K562 (cell line): ENCODE measurements around the gene ZSCAN25. TPM values are rescaled to one million over a fixed set of nuclear protein-coding genes. Genes with fewer than 3 reads are reported as not detected.

ENCODE experiments used
- BACH1 ChIP-seq: fragments of 200-800 bp; sonication (Bioruptor generic); IDR thresholded peaks from 2 replicates; pipeline ENCODE4 v1.6.1; 2016; ENCODE audit warnings: missing genetic modification characterization, missing compliant biosample characterization
- CCAR2 ChIP-seq: fragments of 200-400 bp; formaldehyde crosslinking; IDR thresholded peaks from 2 replicates; pipeline ENCODE4 v1.6.1; 2017; ENCODE audit warnings: mild to moderate bottlenecking, low read depth, low read length
- CHD1 ChIP-seq: fragments of 200-600 bp; sonication (generic); IDR thresholded peaks from one replicate; pipeline ENCODE4 v1.6.1; 2012; ENCODE audit warnings: mild to moderate bottlenecking, moderate library complexity, low read length, inconsistent platforms
- FOXJ3 ChIP-seq: sonication (generic); formaldehyde crosslinking; IDR thresholded peaks from 2 replicates; pipeline ENCODE4 v1.4.0; 2020; ENCODE audit warnings: mild to moderate bottlenecking, missing genetic modification reagents
- HSF4 ChIP-seq: fragments of 250-450 bp; sonication (Bioruptor Pico); IDR thresholded peaks from 2 replicates; pipeline ENCODE4 v2.1.2; 2022; ENCODE audit warnings: mild to moderate bottlenecking, moderate library complexity, borderline replicate concordance
- MBD2 ChIP-seq: sonication (generic); IDR thresholded peaks from 2 replicates; pipeline ENCODE4 v1.6.1; 2016; ENCODE audit warnings: low read depth, borderline replicate concordance
- RHOXF2B ChIP-seq: fragments of 250-450 bp; sonication (Bioruptor Pico); conservative IDR thresholded peaks from 2 replicates; pipeline ENCODE4 v1.5.1; 2021
- SAFB ChIP-seq: fragments of 200-400 bp; formaldehyde crosslinking; IDR thresholded peaks from 2 replicates; pipeline ENCODE4 v1.6.1; 2017; ENCODE audit warnings: low read depth, low read length, borderline replicate concordance
- SMARCC2 ChIP-seq: fragments of 450-650 bp; IDR thresholded peaks from 2 replicates; pipeline ENCODE4 v1.6.1; 2017; ENCODE audit warnings: antibody characterized with exemption, moderate library complexity, mild to moderate bottlenecking, low read depth
- SRSF9 ChIP-seq: fragments of 200-400 bp; formaldehyde crosslinking; IDR thresholded peaks from 2 replicates; pipeline ENCODE4 v1.6.1; 2017; ENCODE audit warnings: low read depth, low read length, borderline replicate concordance
- STAT5B ChIP-seq: fragments of 250-450 bp; sonication (Bioruptor Pico); IDR thresholded peaks from 2 replicates; pipeline ENCODE4 v1.8.0; 2021; ENCODE audit warnings: mild to moderate bottlenecking, inconsistent platforms
- ZNF24 ChIP-seq: fragments of 450-650 bp; IDR thresholded peaks from 2 replicates; pipeline ENCODE4 v1.6.1; 2016
- ZNF584 ChIP-seq: fragments of 200-800 bp; sonication (Bioruptor generic); IDR thresholded peaks from 2 replicates; pipeline ENCODE4 v1.6.1; 2016; ENCODE audit warnings: low read depth, mild to moderate bottlenecking, missing genetic modification characterization, missing compliant biosample characterization
- ZNF778 ChIP-seq: fragments of 450-650 bp; formaldehyde crosslinking; IDR thresholded peaks from 2 replicates; pipeline ENCODE4 v1.4.0; 2020; ENCODE audit warnings: mild to moderate bottlenecking, moderate library complexity
- polyA plus RNA-seq, 8 experiments: library from polyadenylated mRNA; depleted of rRNA in 4 of 8; stranded (reverse) in 5 of 8; unstranded in 3 of 8; fragments of >200 nt; fragmentation: Nextera tagmentation in 2 of 8; fragmentation: Illumina TruSeq in 1 of 8; extraction: Ambion mirVana in 2 of 8; extraction: Trizol in 1 of 8; gene quantifications; 2 replicates each; pipeline versions ENCODE4 v1.2.1 to v1.2.3, GENCODE V29; 2011 to 2014; ENCODE audit warnings: inconsistent platforms in 1 of 8, missing spikeins in 1 of 8
- total RNA-seq, 7 experiments: library from RNA; depleted of rRNA in 6 of 7; stranded (reverse); fragments of >200 nt in 6 of 7; fragmentation: Illumina TruSeq in 2 of 7; extraction: Trizol in 2 of 7; gene quantifications; 2 replicates each; pipeline versions ENCODE4 v1.2.1 to v1.2.3, GENCODE V29; 2011 to 2021; ENCODE audit warnings: low replicate concordance in 1 of 7
- TF ChIP-seq, protein P1 (sequence below): fragments of 250-450 bp; sonication (Bioruptor Pico); IDR thresholded peaks from 2 replicates; pipeline ENCODE4 v1.4.0; 2020; ENCODE audit warnings: mild to moderate bottlenecking
- TF ChIP-seq, protein P2 (sequence below): sonication (generic); formaldehyde crosslinking; IDR thresholded peaks from 2 replicates; pipeline ENCODE4 v1.8.0; 2022; ENCODE audit warnings: missing genetic modification reagents, mild to moderate bottlenecking, borderline replicate concordance
- TF ChIP-seq, protein P3 (sequence below): fragments of 250-450 bp; sonication (Bioruptor Pico); IDR thresholded peaks from 2 replicates; pipeline ENCODE4 v1.8.0; 2021; ENCODE audit warnings: moderate library complexity, mild to moderate bottlenecking, inconsistent platforms
- TF ChIP-seq, protein P4 (sequence below): fragments of 250-450 bp; sonication (Bioruptor Pico); IDR thresholded peaks from 2 replicates; pipeline ENCODE4 v1.4.0; 2020; ENCODE audit warnings: mild to moderate bottlenecking, moderate library complexity

Gene ZSCAN25
- total and polyA plus RNA-seq, 9 of the 15 experiments (the other 6 are each of a cell fraction or from before 2014, with no cell fraction given) = 0.94 to 18.4 (median 12.8) TPM

DNA sequence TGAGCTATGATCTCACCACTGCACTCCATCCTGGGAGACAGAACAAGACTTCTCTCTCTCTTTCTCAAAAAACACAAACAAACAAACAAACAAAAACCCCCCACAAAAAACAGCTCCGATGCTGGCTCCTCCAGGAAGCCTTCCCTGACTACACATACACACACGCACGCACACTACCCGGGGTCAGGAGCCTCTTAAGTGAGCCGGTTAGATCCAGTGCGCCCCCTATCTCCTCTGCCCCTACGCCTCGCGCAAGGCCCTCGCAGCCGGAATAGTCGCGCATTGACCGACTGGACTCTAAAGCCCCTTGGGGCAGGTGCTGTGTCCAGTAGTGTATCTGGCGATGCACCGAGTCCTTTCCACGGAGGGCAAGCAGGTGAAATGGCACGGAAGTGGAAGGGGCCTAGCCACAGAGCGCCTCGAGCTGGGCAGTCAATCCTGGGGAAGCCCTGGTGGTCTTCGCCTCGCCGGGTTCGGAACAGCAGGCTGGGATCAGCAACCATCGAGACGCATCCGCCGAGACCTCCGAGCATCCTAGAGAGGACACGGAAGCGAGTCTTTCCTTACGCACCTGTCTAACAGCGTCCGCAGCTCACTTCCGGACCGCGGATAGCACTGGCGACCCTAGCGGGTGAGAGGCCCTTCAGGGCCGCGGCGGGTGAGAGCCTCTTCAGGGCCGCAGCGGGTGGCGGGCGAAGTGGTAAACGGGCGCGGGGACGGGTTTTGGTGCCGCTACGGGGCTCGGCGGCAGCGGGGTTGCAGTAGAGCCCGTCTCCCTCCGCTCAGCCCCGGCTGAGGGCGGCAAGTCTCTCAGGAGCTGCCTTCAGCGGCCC lies at the start of gene ZSCAN25 (continued):
- TF ChIP-seq, protein P1, sequence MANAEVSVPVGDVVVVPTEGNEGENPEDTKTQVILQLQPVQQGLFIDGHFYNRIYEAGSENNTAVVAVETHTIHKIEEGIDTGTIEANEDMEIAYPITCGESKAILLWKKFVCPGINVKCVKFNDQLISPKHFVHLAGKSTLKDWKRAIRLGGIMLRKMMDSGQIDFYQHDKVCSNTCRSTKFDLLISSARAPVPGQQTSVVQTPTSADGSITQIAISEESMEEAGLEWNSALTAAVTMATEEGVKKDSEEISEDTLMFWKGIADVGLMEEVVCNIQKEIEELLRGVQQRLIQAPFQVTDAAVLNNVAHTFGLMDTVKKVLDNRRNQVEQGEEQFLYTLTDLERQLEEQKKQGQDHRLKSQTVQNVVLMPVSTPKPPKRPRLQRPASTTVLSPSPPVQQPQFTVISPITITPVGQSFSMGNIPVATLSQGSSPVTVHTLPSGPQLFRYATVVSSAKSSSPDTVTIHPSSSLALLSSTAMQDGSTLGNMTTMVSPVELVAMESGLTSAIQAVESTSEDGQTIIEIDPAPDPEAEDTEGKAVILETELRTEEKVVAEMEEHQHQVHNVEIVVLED (CRISPR knock-in tag) = peak; percentile 93
- TF ChIP-seq MBD2 (peak; percentile 85), FOXJ3 (CRISPR knock-in tag) (no peak), BACH1 (tag) (no peak), ZNF584 (no peak), ZNF778 (CRISPR knock-in tag) (no peak), CCAR2 (no peak), SMARCC2 (no peak), SRSF9 (no peak), STAT5B (CRISPR knock-in tag) (no peak), HSF4 (CRISPR knock-in tag) (no peak), CHD1 (no peak), RHOXF2B (CRISPR knock-in tag) (0 out of 2 replicates have a peak, but pooled peaks have one; percentile 44), ZNF24 (peak; percentile 39; the same call in 1 of the 2 replicates), SAFB (no peak; the same call in 1 of the 2 replicates)
- TF ChIP-seq, protein P2, sequence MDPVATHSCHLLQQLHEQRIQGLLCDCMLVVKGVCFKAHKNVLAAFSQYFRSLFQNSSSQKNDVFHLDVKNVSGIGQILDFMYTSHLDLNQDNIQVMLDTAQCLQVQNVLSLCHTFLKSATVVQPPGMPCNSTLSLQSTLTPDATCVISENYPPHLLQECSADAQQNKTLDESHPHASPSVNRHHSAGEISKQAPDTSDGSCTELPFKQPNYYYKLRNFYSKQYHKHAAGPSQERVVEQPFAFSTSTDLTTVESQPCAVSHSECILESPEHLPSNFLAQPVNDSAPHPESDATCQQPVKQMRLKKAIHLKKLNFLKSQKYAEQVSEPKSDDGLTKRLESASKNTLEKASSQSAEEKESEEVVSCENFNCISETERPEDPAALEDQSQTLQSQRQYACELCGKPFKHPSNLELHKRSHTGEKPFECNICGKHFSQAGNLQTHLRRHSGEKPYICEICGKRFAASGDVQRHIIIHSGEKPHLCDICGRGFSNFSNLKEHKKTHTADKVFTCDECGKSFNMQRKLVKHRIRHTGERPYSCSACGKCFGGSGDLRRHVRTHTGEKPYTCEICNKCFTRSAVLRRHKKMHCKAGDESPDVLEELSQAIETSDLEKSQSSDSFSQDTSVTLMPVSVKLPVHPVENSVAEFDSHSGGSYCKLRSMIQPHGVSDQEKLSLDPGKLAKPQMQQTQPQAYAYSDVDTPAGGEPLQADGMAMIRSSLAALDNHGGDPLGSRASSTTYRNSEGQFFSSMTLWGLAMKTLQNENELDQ (CRISPR knock-in tag) = no peak
- TF ChIP-seq, protein P3, sequence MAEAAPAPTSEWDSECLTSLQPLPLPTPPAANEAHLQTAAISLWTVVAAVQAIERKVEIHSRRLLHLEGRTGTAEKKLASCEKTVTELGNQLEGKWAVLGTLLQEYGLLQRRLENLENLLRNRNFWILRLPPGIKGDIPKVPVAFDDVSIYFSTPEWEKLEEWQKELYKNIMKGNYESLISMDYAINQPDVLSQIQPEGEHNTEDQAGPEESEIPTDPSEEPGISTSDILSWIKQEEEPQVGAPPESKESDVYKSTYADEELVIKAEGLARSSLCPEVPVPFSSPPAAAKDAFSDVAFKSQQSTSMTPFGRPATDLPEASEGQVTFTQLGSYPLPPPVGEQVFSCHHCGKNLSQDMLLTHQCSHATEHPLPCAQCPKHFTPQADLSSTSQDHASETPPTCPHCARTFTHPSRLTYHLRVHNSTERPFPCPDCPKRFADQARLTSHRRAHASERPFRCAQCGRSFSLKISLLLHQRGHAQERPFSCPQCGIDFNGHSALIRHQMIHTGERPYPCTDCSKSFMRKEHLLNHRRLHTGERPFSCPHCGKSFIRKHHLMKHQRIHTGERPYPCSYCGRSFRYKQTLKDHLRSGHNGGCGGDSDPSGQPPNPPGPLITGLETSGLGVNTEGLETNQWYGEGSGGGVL (CRISPR knock-in tag) = no peak
- TF ChIP-seq, protein P4, sequence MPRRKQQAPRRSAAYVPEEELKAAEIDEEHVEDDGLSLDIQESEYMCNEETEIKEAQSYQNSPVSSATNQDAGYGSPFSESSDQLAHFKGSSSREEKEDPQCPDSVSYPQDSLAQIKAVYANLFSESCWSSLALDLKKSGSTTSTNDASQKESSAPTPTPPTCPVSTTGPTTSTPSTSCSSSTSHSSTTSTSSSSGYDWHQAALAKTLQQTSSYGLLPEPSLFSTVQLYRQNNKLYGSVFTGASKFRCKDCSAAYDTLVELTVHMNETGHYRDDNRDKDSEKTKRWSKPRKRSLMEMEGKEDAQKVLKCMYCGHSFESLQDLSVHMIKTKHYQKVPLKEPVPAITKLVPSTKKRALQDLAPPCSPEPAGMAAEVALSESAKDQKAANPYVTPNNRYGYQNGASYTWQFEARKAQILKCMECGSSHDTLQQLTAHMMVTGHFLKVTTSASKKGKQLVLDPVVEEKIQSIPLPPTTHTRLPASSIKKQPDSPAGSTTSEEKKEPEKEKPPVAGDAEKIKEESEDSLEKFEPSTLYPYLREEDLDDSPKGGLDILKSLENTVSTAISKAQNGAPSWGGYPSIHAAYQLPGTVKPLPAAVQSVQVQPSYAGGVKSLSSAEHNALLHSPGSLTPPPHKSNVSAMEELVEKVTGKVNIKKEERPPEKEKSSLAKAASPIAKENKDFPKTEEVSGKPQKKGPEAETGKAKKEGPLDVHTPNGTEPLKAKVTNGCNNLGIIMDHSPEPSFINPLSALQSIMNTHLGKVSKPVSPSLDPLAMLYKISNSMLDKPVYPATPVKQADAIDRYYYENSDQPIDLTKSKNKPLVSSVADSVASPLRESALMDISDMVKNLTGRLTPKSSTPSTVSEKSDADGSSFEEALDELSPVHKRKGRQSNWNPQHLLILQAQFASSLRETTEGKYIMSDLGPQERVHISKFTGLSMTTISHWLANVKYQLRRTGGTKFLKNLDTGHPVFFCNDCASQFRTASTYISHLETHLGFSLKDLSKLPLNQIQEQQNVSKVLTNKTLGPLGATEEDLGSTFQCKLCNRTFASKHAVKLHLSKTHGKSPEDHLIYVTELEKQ (CRISPR knock-in tag) = no peak
